HEK293 (cell line): ENCODE results near the gene PDE4B.

ENCODE experiments used
- CTCF ChIA-PET: fragments of 350-600 bp; formaldehyde crosslinking; extraction: SDS; loops from one replicate; lab custom pipeline; 2021; ENCODE audit warnings: antibody characterized with exemption; lab: Yijun Ruan, JAX
- POLR2A ChIA-PET: fragments of 300-600 bp; formaldehyde crosslinking; extraction: SDS; loops from one replicate; lab custom pipeline; 2020; ENCODE audit warnings: antibody characterized with exemption, inconsistent platforms; lab: Yijun Ruan, JAX
- H3K27ac ChIP-seq: fragments of 200-500 bp; sonication (Bioruptor generic); 2 replicates; pipeline ENCODE4 v1.5.1; 2014; ENCODE audit warnings: low read depth, low read length, control low read depth, inconsistent platforms; ENCODE audit errors: extremely low read depth
- H3K36me3 ChIP-seq, 2 experiments: fragments of 200-500 bp in 1 of 2; sonication (Bioruptor generic) in 1 of 2; 1 replicate in 1 of 2; 2 replicates in 1 of 2; pipeline ENCODE4 v1.5.1; 2014 to 2017; ENCODE audit warnings: inconsistent platforms in 2 of 2, low read length in 2 of 2; ENCODE audit not compliant: control insufficient read depth in 2 of 2, insufficient read depth in 1 of 2
- H3K4me1 ChIP-seq: fragments of 200-500 bp; sonication (Bioruptor generic); 2 replicates; pipeline ENCODE4 v1.5.1; 2014; ENCODE audit warnings: mild to moderate bottlenecking, low read length, inconsistent platforms; ENCODE audit not compliant: control insufficient read depth, insufficient read depth
- H3K4me3 ChIP-seq: 2 replicates; pipeline ENCODE4 v1.5.1; 2011; ENCODE audit warnings: low read depth, mild to moderate bottlenecking, control low read depth, low read length, moderate library complexity
- H3K9me3 ChIP-seq: fragments of 200-500 bp; sonication (Bioruptor generic); 2 replicates; pipeline ENCODE4 v1.5.1; 2014; ENCODE audit warnings: low read depth, low read length, inconsistent platforms; ENCODE audit not compliant: control insufficient read depth, insufficient read depth
- FEZF1 ChIP-seq: fragments of 450-650 bp; formaldehyde crosslinking; IDR thresholded peaks from 2 replicates; pipeline ENCODE4 v1.5.1; 2016; ENCODE audit warnings: missing biosample characterization, missing genetic modification characterization
- MYNN ChIP-seq: fragments of 450-650 bp; formaldehyde crosslinking; IDR thresholded peaks from 2 replicates; pipeline ENCODE4 v1.5.1; 2016; ENCODE audit warnings: missing biosample characterization, missing genetic modification characterization, borderline replicate concordance
- SETDB1 ChIP-seq: IDR thresholded peaks from one replicate; pipeline ENCODE4 v1.6.1; 2017; ENCODE audit warnings: mild to moderate bottlenecking, low read length, moderate library complexity, mixed read lengths; ENCODE audit not compliant: insufficient read length
- ZBTB20 ChIP-seq: fragments of 450-650 bp; formaldehyde crosslinking; IDR thresholded peaks from 2 replicates; pipeline ENCODE4 v1.5.1; 2016; ENCODE audit warnings: missing biosample characterization, missing genetic modification characterization
- ZFHX2 ChIP-seq: fragments of 450-650 bp; formaldehyde crosslinking; conservative IDR thresholded peaks from 2 replicates; pipeline ENCODE4 v1.5.1; 2016; ENCODE audit warnings: missing biosample characterization, missing genetic modification characterization
- ZFP37 ChIP-seq: fragments of 450-650 bp; formaldehyde crosslinking; IDR thresholded peaks from 2 replicates; pipeline ENCODE4 v1.5.1; 2016; ENCODE audit warnings: missing biosample characterization, missing genetic modification characterization
- ZNF23 ChIP-seq: fragments of 450-650 bp; formaldehyde crosslinking; IDR thresholded peaks from 2 replicates; pipeline ENCODE4 v1.5.1; 2016; ENCODE audit warnings: missing biosample characterization, missing genetic modification characterization, borderline replicate concordance
- ZNF394 ChIP-seq: fragments of 450-650 bp; formaldehyde crosslinking; IDR thresholded peaks from 2 replicates; pipeline ENCODE4 v1.5.1; 2016; ENCODE audit warnings: missing biosample characterization, missing genetic modification characterization, mild to moderate bottlenecking, moderate library complexity, borderline replicate concordance
- ZNF433 ChIP-seq: fragments of 450-650 bp; formaldehyde crosslinking; IDR thresholded peaks from 2 replicates; pipeline ENCODE4 v1.5.1; 2016; ENCODE audit warnings: missing biosample characterization, missing genetic modification characterization, low read depth
- ZNF529 ChIP-seq: fragments of 450-650 bp; formaldehyde crosslinking; IDR thresholded peaks from 2 replicates; pipeline ENCODE4 v1.5.1; 2017; ENCODE audit warnings: missing genetic modification characterization, missing biosample characterization; ENCODE audit not compliant: insufficient replicate concordance
- ZNF596 ChIP-seq: fragments of 450-650 bp; IDR thresholded peaks from 2 replicates; pipeline ENCODE4 v1.5.0; 2018; ENCODE audit warnings: missing biosample characterization, mild to moderate bottlenecking, missing genetic modification characterization, moderate library complexity
- ZNF670 ChIP-seq: fragments of 450-650 bp; formaldehyde crosslinking; IDR thresholded peaks from 2 replicates; pipeline ENCODE4 v1.5.1; 2016; ENCODE audit warnings: missing biosample characterization, missing genetic modification characterization, low read depth
- ZNF791 ChIP-seq: fragments of 450-650 bp; formaldehyde crosslinking; IDR thresholded peaks from 2 replicates; pipeline ENCODE4 v1.5.1; 2016; ENCODE audit warnings: missing biosample characterization, missing genetic modification characterization
- ZNF792 ChIP-seq: fragments of 450-650 bp; formaldehyde crosslinking; IDR thresholded peaks from 2 replicates; pipeline ENCODE4 v1.5.1; 2016; ENCODE audit warnings: missing biosample characterization, missing genetic modification characterization
- TF ChIP-seq, protein P1 (sequence below): fragments of 450-650 bp; formaldehyde crosslinking; IDR thresholded peaks from 2 replicates; pipeline ENCODE4 v1.5.1; 2016; ENCODE audit warnings: missing biosample characterization, missing genetic modification characterization
- TF ChIP-seq, protein P2 (sequence below): fragments of 450-650 bp; formaldehyde crosslinking; IDR thresholded peaks from 2 replicates; pipeline ENCODE4 v1.5.1; 2016; ENCODE audit warnings: missing biosample characterization, missing genetic modification characterization
- TF ChIP-seq, protein P3 (sequence below): fragments of 450-650 bp; formaldehyde crosslinking; conservative IDR thresholded peaks from 2 replicates; pipeline ENCODE4 v1.5.1; 2016; ENCODE audit warnings: low read depth, missing biosample characterization, missing genetic modification characterization
- TF ChIP-seq, protein P4 (sequence below): fragments of 450-650 bp; IDR thresholded peaks from 2 replicates; pipeline ENCODE4 v1.5.1; 2018; ENCODE audit warnings: missing biosample characterization, missing genetic modification characterization

Gene PDE4B

DNA sequence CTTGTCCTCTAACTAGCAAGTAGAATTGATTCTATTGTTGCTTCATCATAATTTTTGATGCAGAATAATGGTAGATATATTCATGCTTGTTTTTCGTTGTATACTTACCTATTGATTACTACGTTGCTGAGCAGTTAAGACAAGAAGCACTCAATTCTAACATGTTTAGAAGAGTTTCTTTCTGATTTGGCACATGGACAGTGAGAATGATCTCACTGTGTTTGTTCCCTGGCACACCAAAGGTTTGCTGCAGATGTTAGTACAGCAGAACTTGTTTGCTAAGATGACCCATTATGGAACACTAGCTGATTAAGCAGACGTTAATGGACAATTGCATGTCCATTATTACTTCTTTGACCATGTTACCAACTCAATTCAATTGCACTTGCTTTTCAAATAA lies 556.5 kb downstream of the PDE4B start (continued):
- TF ChIP-seq, protein P1, sequence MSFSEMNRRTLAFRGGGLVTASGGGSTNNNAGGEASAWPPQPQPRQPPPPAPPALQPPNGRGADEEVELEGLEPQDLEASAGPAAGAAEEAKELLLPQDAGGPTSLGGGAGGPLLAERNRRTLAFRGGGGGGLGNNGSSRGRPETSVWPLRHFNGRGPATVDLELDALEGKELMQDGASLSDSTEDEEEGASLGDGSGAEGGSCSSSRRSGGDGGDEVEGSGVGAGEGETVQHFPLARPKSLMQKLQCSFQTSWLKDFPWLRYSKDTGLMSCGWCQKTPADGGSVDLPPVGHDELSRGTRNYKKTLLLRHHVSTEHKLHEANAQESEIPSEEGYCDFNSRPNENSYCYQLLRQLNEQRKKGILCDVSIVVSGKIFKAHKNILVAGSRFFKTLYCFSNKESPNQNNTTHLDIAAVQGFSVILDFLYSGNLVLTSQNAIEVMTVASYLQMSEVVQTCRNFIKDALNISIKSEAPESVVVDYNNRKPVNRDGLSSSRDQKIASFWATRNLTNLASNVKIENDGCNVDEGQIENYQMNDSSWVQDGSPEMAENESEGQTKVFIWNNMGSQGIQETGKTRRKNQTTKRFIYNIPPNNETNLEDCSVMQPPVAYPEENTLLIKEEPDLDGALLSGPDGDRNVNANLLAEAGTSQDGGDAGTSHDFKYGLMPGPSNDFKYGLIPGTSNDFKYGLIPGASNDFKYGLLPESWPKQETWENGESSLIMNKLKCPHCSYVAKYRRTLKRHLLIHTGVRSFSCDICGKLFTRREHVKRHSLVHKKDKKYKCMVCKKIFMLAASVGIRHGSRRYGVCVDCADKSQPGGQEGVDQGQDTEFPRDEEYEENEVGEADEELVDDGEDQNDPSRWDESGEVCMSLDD (tag by site-specific recombination) = no peak

DNA sequence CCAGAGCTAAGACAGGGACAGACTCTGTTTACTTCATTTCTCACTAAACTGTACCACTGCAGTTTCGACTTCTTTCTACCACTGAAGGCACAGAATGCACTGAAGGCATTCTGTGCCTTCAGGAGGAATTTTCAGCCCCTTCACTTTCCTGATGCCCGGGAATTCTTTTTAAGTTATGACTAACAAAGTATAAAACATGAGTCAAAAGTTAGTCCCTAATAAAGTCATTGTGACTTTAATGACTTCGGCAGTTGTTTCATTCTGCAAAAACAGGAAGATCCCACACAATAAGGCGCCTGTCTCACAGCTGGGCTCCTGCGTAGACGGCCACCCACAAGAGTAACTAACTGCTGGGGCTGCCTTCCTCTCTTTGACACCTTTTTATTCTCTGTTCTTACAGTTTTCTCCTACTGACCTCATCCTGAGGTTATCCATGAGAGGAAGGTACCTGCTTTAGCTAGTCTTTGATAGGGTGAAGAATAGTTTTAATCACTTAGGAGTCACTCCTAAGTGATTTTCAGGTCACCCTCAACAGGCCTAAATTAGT lies 557.4 kb downstream of the PDE4B start:
- ChIA-PET POLR2A (no interaction called here), CTCF (interaction anchor here (1.0 to 1.1 kb wide), 2 partner anchors 10 to 98 kb away, joined by 3 to 5 read pairs; no protein-coding TSS in a partner anchor)
- H3K9me3 ChIP-seq = no peaks in the 10 kb centered on the region
- TF ChIP-seq ZNF394 (tag by site-specific recombination) = no peak
- peak; percentile 43; the same call in 1 of the 2 replicates for TF ChIP-seq ZFHX2
- peaks cover 3% of the 10 kb centered on the region for H3K4me1 ChIP-seq
- H3K27ac ChIP-seq = no peak overlapping the region
- H3K36me3 ChIP-seq = no peaks in the 10 kb centered on the region
- H3K4me3 ChIP-seq = no peak overlapping the region

DNA sequence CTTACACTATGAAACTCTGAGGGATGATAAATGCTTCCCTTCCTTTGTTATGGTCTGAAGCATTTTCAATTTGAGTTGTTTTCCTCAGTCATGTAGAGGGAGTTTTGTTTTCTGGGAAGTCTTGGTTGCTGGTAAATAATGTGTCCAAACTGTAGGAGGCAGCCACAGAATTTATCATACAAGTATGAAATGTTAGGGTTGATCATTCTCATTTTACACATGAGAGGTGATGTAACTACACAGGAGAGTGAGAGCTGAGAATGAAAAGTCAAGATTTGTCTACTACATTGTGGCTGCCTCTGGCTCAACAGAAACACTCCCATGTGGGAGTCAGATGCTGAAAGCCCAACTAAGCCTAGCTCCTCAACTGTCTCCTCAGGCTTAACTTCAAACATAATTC lies 558.8 kb downstream of the PDE4B start:
- POLR2A ChIA-PET = no interaction called here
- Histone ChIP-seq H3K9me3 (no peaks in the 10 kb centered on the region), H3K4me3 (no peak overlapping the region), H3K27ac (no peak overlapping the region), H3K4me1 (peaks cover 3% of the 10 kb centered on the region), H3K36me3 (no peaks in the 10 kb centered on the region)
- TF ChIP-seq ZNF23 (tag by site-specific recombination) (no peak), FEZF1 (no peak), ZFP37 (tag by site-specific recombination) (no peak), ZNF433 (tag by site-specific recombination) (no peak), ZNF596 (no peak), ZNF529 (tag by site-specific recombination) (no peak), ZNF792 (tag by site-specific recombination) (no peak), ZNF670 (tag by site-specific recombination) (no peak), ZNF394 (tag by site-specific recombination) (no peak), ZBTB20 (tag by site-specific recombination) (no peak), SETDB1 (no peak), MYNN (tag by site-specific recombination) (no peak), ZNF791 (no peak)
- TF ChIP-seq, protein P2, sequence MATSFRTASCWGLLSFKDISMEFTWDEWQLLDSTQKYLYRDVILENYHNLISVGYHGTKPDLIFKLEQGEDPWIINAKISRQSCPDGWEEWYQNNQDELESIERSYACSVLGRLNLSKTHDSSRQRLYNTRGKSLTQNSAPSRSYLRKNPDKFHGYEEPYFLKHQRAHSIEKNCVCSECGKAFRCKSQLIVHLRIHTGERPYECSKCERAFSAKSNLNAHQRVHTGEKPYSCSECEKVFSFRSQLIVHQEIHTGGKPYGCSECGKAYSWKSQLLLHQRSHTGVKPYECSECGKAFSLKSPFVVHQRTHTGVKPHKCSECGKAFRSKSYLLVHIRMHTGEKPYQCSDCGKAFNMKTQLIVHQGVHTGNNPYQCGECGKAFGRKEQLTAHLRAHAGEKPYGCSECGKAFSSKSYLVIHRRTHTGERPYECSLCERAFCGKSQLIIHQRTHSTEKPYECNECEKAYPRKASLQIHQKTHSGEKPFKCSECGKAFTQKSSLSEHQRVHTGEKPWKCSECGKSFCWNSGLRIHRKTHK (tag by site-specific recombination) = no peak
- TF ChIP-seq, protein P3, sequence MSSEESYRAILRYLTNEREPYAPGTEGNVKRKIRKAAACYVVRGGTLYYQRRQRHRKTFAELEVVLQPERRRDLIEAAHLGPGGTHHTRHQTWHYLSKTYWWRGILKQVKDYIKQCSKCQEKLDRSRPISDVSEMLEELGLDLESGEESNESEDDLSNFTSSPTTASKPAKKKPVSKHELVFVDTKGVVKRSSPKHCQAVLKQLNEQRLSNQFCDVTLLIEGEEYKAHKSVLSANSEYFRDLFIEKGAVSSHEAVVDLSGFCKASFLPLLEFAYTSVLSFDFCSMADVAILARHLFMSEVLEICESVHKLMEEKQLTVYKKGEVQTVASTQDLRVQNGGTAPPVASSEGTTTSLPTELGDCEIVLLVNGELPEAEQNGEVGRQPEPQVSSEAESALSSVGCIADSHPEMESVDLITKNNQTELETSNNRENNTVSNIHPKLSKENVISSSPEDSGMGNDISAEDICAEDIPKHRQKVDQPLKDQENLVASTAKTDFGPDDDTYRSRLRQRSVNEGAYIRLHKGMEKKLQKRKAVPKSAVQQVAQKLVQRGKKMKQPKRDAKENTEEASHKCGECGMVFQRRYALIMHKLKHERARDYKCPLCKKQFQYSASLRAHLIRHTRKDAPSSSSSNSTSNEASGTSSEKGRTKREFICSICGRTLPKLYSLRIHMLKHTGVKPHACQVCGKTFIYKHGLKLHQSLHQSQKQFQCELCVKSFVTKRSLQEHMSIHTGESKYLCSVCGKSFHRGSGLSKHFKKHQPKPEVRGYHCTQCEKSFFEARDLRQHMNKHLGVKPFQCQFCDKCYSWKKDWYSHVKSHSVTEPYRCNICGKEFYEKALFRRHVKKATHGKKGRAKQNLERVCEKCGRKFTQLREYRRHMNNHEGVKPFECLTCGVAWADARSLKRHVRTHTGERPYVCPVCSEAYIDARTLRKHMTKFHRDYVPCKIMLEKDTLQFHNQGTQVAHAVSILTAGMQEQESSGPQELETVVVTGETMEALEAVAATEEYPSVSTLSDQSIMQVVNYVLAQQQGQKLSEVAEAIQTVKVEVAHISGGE = no peak
- TF ChIP-seq, protein P4, sequence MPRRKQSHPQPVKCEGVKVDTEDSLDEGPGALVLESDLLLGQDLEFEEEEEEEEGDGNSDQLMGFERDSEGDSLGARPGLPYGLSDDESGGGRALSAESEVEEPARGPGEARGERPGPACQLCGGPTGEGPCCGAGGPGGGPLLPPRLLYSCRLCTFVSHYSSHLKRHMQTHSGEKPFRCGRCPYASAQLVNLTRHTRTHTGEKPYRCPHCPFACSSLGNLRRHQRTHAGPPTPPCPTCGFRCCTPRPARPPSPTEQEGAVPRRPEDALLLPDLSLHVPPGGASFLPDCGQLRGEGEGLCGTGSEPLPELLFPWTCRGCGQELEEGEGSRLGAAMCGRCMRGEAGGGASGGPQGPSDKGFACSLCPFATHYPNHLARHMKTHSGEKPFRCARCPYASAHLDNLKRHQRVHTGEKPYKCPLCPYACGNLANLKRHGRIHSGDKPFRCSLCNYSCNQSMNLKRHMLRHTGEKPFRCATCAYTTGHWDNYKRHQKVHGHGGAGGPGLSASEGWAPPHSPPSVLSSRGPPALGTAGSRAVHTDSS (tag by site-specific recombination) = no peak
- CTCF ChIA-PET = interaction anchor here (0.6 to 1.6 kb wide), 3 partner anchors 26 to 121 kb away, joined by 3 to 4 read pairs (median 3); no protein-coding TSS in a partner anchor
